CD4-positive, alpha-beta T cell treated with Interleukin-4 for 4 hours (primary cell): Measurements from ENCODE around the gene OR1F1.
A peak's percentile ranks its signal among the peaks of the same experiment; 100 is the strongest.

ENCODE experiments used
- DNase-seq: peaks from one replicate; pipeline ENCODE4 v3.0.0-alpha.2; 2020

The OR1F1 gene

DNA sequence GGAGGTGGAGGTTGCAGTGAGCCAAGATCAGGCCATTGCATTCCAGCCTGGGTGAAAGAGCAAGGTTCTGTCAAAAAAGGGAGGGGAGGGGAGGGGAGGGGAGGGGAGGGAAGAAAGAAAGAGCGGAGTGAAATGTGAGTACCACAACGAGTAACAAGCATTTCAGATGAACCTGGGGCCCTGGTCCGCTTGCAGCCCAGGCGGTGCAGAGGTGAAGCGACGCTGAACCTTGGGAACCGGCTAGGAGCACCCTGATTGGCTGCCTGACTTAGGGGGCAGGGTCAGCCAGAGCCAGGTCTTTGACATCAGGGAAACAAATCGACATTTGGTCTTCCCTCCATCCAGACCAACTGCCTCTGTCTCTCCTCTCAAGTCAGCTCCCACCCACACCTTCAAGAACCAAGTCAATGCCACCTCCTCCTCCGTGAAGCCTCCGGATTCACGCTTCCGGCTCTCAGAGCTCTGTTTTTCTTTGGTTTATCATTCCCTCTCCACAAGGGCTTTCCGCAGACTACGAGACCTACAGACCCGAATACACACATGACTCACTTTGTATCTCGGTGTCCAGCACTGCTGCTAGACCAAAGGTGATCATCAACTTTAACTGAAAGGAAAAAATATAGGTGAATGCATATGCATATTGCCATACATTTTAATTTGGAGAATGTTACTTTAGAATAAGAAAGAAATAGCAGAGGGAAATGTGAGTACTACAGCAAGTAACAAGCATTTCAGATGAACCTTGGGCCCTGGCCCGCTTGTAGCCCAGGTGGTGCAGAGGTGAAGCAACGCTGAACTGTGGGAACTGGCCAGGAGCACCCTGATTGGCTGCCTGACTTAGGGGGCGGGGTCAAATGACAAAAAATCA is 19.3 kb downstream of the OR1F1 start:
- no peak for DNase-seq

DNA sequence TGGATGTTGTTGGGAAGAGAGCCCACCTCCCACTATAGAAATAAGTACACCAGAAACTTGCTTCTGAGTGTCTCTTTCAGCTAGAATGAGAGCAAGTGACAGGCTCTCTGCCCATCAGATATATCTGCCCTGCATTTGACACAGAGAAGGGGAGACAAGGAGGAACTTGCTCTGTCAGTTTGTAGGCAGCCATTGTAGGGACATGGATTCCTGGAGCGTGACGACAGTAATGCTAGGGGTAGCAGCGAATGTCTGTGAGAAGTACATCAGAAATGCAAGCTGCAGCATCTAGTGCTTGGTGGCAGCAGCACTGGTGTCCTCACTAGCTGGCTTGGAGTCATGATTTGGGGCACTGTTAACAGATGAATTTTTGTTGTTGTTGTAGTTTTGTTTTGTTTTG is 24.0 kb downstream of the OR1F1 start:
- DNase-seq, result no peak

DNA sequence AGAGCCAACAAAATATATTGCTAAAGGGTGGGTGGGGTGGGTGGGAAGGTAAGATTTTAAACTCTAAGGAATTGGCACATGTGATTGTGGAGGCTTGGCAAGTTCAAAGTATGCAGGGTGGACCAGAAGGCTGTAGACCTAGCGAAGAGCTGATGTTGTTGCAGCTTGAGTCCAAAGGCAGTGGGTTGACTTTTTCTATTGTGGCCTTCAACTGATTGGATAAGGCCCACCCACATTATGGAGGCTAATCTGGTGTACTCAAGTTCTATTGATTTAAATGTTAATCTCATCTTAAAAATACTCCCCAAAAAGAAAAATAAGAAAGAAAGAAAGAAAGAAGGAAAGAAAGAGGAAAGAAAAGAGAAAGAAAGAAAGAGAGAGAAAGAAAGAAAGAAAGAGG is 24.6 kb downstream of the OR1F1 start:
- DNase-seq, result no peak

DNA sequence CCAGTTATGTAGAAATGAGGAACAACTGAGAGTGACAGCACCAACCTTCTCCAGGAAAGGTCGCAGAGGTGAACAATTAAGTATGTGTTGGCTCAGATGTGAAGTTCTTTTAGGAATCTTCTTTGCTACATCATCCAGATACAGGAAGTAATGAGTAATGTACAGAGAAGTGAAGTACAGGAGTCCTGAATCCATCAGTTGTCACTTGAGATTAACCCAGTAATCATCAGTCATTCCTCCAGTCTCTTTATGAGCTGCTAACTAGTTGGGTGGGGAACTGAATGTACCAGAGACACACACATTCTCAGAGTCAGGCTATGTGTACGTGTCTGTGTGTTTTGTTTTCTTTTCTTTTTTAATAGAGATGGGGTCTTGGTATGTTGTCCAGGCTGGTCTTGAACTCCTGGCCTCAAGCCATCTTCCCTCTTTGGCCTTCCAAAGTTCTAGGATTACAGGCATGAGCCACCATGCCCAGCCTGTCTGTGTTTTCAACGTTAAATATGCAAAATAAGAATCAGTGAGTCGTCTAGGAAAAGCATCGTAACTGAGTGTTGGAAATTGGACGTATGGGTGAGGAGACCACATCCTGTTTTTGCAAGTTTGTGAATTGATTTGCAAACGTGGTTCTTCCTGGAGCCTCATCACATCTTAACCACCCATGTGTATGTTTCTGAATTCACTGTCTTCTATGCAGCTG is 27.0 kb downstream of the OR1F1 start:
- DNase-seq, result peak; percentile 56

DNA sequence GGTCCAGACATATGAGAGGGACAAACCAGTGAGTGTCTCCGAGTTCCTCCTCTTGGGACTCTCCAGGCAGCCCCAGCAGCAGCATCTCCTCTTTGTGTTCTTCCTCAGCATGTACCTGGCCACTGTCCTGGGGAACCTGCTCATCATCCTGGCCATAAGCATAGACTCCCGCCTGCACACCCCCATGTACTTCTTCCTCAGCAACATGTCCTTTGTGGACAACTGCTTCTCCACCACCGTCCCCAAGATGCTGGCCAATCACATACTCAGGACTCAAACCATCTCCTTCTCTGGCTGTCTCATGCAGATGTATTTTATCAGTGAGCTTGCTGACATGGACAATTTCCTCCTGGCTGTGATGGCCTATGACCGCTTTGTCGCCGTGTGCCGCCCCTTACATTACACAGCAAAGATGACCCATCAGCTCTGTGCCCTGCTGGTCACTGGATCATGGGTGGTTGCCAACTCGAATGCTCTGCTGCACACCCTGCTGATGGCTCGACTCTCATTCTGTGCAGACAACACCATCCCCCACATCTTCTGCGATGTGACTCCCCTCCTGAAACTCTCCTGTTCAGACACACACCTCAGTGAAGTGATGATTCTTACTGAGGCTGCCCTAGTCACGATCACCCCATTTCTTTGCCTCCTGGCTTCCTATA is 27.7 kb downstream of the OR1F1 start:
- DNase-seq, result no peak

DNA sequence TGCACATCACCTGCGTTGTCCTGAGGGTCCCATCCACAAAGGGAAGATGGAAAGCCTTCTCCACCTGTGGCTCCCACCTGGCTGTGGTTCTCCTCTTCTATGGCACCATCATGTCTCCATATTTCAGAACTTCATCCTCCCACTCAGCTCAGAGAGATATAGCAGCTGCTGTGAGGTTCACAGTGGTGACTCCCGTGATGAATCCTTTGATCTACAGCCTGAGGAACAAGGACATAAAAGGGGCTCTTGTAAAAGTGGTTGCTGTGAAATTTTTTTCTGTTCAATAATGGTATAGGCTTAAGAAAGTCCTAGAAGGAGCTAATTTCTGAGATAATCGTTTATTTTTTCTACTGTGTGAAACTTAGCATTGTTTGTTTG is 28.2 kb downstream of the OR1F1 start:
- DNase-seq, result no peak

DNA sequence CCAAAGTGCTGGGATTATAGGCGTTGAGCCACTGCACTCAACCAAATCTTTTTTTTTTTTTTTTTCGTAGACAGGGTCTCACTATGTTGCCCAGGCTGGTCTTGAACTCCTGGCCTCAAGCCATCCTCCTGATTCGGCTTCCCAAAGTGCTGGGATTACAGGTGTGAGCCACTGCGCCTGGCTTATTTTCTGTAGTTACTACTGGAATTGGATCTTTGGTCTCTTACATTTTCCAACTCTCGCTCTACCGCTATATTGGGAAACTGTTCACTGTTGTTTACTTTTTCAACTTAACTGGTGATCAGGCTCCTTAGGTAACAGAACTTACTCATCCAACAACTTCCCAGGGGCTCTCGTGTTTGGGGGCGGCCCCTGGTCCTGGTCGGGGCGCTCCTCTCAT is 32.8 kb downstream of the OR1F1 start:
- DNase-seq, result no peak

DNA sequence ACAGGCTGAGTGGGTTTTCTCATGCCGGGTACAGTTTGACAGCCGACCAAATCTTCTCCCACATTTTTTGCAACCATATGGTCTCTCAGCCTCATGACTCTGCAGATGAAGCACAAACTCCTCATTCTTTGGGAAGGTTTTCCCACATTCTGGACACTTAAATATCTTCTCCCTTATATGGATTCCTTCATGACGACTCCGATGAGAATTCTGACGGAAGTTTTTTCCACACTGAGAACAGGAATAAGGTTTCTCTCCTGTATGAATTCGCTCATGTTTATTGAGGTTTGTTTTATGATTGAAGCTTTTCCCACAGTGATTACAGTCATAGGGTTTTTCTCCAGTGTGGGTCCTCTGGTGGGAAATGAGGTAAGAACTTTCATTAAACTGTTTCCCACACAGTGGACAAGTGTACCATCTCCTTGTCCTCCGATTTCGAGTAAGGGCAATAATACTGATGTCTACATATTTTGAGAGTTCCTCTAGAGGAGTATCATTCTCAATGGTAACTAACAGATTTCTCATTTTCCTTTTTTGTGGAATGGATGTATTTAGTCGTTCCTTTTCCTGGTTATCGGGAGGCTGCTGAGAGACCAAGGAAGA is 36.0 kb downstream of the OR1F1 start:
- DNase-seq, result no peak

DNA sequence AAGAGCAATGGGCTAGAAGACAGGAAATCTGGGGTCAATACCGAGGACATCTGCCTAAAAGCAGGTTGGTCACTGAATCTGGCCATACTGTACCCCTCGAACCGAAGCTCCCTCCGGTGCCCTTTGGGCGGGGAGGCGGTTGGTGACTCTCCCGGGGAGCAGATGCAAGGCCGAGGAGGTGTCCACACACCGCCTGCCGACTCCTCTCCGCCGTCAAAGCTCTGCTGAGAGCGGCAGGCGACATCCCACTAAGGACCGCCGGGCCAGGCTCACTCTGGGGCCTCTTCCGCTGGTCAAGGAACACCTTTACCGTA is 46.5 kb downstream of the OR1F1 start:
- no peak for DNase-seq

DNA sequence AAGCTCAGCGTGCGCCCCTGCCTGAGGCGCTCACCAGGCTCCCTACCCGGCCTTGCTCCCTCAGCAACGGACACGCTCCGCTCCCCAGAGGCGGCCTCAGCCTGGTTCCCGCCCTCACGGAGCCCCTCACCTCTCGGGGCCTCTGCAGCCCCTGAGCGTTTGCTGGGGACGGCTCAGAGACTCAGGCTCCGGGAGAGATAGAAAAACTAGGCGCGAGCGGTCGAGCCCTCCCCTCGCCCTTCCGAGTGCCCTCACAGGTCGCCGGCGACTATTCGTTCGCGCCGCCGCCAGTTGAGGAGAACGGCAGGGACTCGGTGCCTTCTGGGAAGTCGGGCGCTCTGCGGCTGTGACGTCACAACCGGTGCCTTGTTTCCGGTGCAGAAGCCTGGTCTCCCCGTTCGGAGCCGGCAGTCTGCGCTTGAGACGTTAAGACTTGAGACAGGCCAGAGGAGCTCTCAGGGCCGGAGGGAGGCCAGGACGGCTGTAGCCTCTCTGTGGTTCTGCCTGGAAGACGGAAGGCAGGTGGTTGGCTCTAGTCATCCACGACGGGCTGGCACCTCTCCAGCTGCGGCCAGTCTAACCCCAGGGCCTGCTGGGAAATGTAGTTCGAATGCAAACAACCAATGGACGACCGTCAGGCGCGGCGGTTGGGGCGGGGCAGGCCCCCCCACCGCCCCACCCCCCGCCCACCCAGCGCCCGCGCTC is 47.0 kb downstream of the OR1F1 start, which contains the start of gene ZNF200:
ZNF200 (minus strand) TSS at position 302 of the 705 bp plus-strand sequence. CDS start 1,403 bp downstream, outside the sequence.
- DNase-seq, result peak; percentile 88

DNA sequence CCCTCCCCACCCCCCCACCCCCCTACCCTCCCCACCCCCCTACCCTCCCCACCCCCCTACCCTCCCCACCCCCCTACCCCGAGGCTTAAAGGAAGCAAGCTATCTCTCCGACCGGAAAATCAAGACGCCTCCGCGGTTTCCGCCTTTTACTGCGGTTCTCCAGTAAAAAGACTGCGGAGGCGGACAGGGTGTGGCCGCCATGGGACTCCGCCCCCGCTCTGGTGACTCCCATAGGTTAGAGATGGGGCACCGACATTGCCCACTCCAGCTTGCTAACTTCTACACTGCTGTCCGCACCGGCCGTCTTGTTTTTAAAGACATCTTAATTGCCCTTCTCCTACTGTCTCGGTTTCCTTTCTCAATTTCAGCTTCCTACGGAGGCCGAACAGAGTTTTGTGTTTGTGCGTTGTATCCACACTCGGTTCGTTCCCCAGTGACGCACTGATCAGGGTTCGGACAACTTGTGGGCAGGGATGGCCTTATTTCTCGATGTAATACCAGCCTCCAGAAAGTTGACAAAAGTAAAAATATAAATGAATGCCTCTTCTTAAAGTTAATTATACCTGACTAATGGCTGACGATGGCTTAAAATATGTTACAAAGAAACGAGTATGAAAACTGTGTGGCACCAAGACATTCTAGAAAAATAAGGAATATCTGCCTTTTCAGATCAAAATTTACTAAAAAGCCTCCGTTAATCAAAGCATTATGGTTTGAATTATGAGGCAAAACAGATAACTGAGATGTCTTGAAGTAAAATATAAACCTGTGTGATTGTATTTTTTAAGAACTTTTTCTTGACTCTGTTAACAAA is 48.1 kb downstream of the OR1F1 start:
- peak; percentile 20 for DNase-seq

DNA sequence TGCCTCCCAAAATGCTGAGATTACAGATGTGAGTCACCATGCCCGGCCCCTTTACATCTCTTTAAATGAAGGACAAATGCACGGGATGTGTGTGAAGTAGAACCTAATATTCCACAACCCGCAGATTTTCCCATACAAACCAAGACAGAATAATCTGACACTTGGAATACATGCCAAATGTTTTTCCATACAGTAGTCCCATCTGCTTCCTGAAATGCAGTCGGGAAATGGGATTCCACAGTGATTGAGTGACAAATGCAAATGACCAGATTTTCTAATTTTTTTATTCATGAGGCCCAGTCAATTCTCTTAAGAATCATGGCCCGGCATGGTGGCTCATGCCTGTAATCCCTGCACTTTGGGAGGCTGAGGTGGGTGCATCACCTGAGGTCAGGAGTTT is 53.8 kb downstream of the OR1F1 start:
- DNase-seq, result no peak

DNA sequence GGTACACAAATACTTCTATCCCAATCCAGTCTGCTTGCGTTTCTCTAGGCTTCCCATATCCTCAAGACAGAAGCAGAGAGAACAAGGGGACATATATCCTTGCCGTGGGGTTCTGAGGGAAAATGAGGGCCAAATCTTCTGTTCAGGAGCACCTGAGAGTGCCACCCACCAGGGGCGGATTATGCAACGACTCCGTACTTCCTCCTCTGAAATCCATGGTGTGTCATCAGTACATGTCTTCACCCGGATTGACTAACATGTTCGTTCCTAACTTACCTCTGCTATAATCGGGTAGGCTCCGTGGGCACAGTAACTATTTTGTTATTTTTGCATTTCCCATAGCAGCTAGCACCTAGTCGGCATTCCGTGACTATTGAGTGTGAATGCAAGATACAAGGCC is 54.7 kb downstream of the OR1F1 start:
- no peak for DNase-seq

DNA sequence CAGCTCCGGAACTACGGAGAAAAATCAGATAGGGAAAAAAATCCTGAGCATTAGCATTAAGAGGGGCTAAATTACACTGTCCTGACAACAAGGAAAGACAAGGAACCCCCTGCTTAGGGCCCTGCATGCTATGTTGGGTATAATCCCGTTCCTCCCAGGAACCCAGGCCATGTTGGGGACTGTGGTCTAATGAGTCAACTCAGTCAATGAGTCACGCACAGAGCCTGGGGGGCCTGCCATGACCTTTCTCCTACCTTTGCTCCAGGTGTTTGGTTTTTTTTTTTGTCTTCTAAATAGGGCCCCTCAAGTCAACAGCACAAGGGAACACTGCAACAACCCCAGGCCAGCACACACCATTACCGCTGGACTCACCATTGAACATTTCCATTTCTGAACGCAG is 55.9 kb downstream of the OR1F1 start:
- no peak for DNase-seq

DNA sequence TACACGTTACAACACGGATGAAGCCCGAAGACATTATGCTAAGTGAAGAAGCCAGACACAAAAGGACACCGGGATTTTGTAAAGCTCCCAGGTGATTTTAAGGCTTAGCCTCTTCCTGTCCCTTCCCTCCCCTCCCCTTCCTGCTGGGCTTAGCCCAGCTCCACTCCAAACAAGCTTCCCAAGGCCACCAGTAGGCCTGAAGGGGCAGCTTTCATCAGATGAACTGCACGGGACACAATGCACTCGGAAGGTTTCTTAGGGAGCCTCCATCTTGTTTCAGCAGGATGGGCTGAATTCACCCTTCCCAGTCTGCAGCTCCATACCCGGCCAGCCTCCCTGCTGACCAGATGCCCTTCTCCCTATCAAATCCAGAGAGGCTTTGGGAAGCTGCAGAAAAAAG is 58.0 kb downstream of the OR1F1 start:
- no peak for DNase-seq

DNA sequence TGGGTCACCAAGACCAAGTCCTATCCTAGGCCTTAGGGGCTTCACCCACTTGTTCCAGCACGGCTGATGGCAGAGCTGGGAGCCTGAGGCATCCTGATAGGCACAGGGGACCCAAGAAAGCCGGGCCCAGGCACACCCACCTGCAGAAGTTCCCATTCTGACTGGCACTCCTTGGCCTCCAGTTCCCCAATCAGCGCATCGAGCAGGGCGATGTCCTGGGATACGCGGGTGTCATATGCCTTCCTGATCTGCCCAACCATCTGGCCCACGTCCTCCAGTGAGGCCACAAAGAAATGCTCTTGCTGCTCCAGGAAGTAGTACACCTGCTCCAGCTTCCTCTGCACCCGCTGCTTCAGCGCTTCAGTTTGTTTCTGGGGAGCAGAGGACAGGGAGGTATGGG is 58.9 kb downstream of the OR1F1 start:
- DNase-seq, result no peak

DNA sequence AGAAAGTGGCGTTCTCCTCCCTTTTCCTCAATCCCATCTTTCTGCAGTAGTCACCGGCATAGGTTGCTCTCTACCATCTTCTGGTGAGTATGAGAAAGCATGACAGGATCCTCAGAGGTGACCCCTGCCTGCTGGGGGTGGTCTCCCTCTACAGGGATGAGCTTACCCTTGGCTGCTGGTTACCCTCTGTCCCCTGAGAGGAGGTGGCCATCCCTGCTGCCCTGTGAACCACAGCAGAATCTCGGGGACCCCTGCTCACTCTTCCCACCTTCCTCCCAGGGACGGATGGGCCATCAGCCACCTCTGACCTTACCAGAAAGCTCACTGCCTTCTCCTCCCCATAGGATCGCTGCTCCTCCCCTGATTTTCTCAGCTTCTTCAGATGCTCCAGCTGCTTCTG is 60.6 kb downstream of the OR1F1 start:
- DNase-seq, result no peak

DNA sequence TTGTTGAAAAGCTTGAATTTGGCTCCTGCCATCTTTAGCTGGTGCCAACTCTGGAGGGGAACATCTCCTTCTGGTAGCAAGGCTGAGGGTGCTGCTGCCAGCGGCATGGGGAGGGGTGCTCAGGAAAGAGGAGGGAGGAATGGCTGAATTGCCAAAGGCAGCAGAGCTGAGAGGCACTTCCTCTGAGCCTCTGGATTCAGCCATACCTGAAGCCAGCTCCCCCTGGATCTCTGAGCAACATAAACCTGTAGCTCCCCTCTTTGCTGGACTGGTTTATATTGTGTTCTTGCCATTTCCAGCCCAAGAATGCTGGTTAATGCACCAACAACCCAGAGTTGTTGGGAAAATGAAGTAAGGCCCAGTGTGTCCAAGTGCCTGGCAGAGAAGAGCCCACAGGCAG is 61.0 kb downstream of the OR1F1 start:
- no peak for DNase-seq

DNA sequence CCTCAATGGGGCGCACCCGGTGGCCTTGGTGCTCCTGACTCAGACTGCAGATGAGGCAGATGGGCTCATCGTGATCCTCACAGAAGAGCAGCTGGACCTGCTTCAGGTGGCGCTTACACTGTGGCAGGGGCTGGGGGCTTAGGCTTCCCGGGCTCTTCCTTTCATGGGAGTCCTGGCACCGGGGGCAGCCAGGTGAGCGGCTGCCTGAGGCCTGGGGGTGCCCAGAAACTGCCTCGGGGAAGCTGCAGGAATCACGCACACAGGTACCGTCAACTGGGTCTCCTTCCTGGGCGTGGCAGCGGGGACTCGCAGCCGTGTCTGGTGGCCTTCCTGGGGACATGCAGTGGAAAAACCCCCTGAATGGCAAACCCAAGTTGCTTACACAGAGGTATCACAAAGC is 61.4 kb downstream of the OR1F1 start:
- DNase-seq, result no peak

DNA sequence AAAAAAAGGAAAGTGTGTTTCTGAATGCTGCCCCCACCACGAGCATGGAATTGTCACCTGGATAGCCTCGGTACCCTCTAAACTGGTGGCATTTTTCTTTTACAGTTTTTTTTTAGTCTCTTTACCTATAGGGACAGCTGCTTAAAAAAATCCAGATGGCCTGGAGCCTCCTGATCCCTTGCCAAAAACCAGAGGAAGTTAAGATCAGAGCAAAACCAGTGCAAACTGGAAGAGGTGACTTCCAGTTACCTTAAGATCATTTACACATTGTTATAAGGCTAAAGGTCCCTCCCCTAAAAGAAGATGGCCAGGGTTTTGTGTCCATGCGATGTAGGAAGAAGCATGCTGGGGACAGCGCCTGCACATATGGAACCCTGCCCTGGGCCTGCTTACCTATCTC is 65.0 kb downstream of the OR1F1 start:
- DNase-seq, result no peak

DNA sequence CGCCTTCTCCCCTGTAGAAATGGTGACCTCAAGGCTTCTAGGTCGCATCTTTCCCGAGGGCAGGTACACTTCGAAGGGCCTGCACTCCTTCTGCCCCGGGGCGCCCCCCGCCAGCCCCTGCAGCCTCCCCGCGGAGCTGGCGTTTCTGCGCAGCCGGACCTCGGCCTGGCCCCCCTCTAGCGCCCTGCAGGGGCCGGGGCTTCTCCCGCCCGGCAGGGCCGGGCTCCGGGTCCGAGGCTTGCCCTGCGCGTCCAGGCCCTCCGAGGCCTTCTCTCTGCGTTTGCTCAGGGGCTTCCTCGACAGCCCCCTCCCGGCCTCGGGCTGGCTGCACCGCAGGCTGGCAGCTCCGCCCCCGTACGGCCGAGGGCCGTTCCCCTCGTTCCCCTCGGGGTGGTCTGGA is 66.3 kb downstream of the OR1F1 start:
- DNase-seq, result no peak
